Natural killer cell (primary cell): Measurements from ENCODE around the gene DYNC1LI1. TPM values are rescaled to one million over a fixed set of nuclear protein-coding genes. Genes with fewer than 3 reads are reported as not detected.

Source experiments
- ATAC-seq, 3 donors: fragments of 150-1000 bp in 2 of 3; fragments of 200-7000 bp in 1 of 3; cut with Tn5 transposase; 1 replicate in 1 of 3; 2 replicates in 2 of 3; pipeline ENCODE4 v1.10.0; 2021; ENCODE audit warnings: mild to moderate bottlenecking in 2 of 3, moderate library complexity in 2 of 3
- DNase-seq, 2 donors: peaks; one replicate each; pipeline versions ENCODE4 v3.0.0 to v3.0.0-alpha.2; 2013 to 2021; ENCODE audit warnings: mixed read lengths in 1 of 2
- H3K27ac ChIP-seq: one replicate; pipeline ENCODE4 v1.5.1; 2013; ENCODE audit warnings: mild to moderate bottlenecking, low read length
- H3K27me3 ChIP-seq: one replicate; pipeline ENCODE4 v1.6.1; 2013; ENCODE audit warnings: low read length; ENCODE audit not compliant: control insufficient read depth, insufficient read depth
- H3K36me3 ChIP-seq: one replicate; pipeline ENCODE4 v1.6.1; 2013; ENCODE audit warnings: low read length; ENCODE audit not compliant: control insufficient read depth, insufficient read depth
- H3K4me1 ChIP-seq: one replicate; pipeline ENCODE4 v1.6.1; 2013; ENCODE audit warnings: low read length; ENCODE audit not compliant: control insufficient read depth, insufficient read depth
- H3K4me3 ChIP-seq: one replicate; pipeline ENCODE4 v1.5.1; 2013; ENCODE audit warnings: low read length
- H3K9me3 ChIP-seq: one replicate; pipeline ENCODE4 v1.6.1; 2013; ENCODE audit warnings: low read length; ENCODE audit not compliant: control insufficient read depth, insufficient read depth
- H3K27ac Mint-ChIP-seq, 2 donors: one replicate each; pipeline ENCODE4 v1.8.0; 2022; ENCODE audit warnings: mild to moderate bottlenecking in 2 of 2, mixed read lengths in 2 of 2, moderate library complexity in 1 of 2
- H3K27me3 Mint-ChIP-seq, 2 donors: one replicate each; pipeline ENCODE4 v1.8.0; 2022; ENCODE audit warnings: low read depth in 2 of 2, mixed read lengths in 2 of 2
- H3K36me3 Mint-ChIP-seq: one replicate; pipeline ENCODE4 v1.8.0; 2022; ENCODE audit warnings: mixed read lengths
- H3K4me1 Mint-ChIP-seq, 2 donors: one replicate each; pipeline ENCODE4 v1.8.0; 2022; ENCODE audit warnings: mixed read lengths in 2 of 2
- H3K4me3 Mint-ChIP-seq: one replicate; pipeline ENCODE4 v1.8.0; 2022; ENCODE audit warnings: mild to moderate bottlenecking, moderate library complexity, mixed read lengths
- H3K9me3 Mint-ChIP-seq, 2 donors: one replicate each; pipeline ENCODE4 v1.8.0; 2022; ENCODE audit warnings: mixed read lengths in 2 of 2
- WGBS: methylation state at CpG from one replicate; pipeline ENCODE4 v1.1.7; 2013; ENCODE audit warnings: missing lambda C conversion rate; ENCODE audit not compliant: insufficient coverage; 5-methylcytosine and 5-hydroxymethylcytosine counted together
- intact Hi-C: fragments of 100-400 bp; cut with micrococcal nuclease; formaldehyde crosslinking; loops from one replicate; pipeline ENCODE4 v1.14.2; 2022
- total RNA-seq, 4 donors: library from RNA; stranded (reverse); fragments of 120-200 nt in 1 of 4; gene quantifications; one replicate each; pipeline versions ENCODE4 v1.2.3 to v1.2.4, GENCODE V29; 2013 to 2022
- TF ChIP-seq, protein P1 (sequence below): fragments of 200-600 bp; IDR thresholded peaks from one replicate; pipeline ENCODE4 v1.8.0; 2022; ENCODE audit warnings: antibody characterized with exemption

DYNC1LI1 gene
- total RNA-seq, 3 donors from 2014 or later (not counting 1 experiment from before 2014, with no cell fraction given), result 35.9 to 49.2 (median 39.9) TPM

DNA sequence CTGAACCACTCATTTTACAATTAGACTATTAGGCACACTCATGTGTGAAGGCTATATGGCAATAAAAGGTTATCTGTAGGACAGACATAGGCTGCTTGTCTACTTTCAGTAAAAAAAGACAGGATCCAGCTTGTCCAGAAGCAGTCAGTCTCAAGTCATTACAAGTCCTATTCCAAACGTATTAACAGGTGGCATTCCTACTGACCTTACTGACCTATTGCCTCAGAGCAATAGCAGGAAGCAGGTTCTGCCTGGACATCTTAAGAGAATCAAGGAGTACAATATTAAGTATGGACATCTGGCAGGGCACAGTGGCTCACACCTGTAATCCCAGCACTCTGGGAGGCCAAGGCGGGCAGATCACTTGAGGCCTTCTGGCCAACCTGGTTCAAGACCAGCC lies 75.0 kb downstream of the DYNC1LI1 start:
- H3K9me3 ChIP-seq, result no peaks in the 10 kb centered on the region
- DNase-seq (no peak), ATAC-seq (no peak)
- H3K4me1 Mint-ChIP-seq, result peaks cover 25 to 26% of the 10 kb centered on the region in 2 donors
- peaks cover 19% of the 10 kb centered on the region for H3K36me3 ChIP-seq
- no peak overlapping the region for H3K4me3 ChIP-seq
- H3K27ac Mint-ChIP-seq, result peak overlapping the region in 1 of 2 donors; percentile 43
- H3K27ac ChIP-seq, result no peak overlapping the region
- TF ChIP-seq, protein P1, sequence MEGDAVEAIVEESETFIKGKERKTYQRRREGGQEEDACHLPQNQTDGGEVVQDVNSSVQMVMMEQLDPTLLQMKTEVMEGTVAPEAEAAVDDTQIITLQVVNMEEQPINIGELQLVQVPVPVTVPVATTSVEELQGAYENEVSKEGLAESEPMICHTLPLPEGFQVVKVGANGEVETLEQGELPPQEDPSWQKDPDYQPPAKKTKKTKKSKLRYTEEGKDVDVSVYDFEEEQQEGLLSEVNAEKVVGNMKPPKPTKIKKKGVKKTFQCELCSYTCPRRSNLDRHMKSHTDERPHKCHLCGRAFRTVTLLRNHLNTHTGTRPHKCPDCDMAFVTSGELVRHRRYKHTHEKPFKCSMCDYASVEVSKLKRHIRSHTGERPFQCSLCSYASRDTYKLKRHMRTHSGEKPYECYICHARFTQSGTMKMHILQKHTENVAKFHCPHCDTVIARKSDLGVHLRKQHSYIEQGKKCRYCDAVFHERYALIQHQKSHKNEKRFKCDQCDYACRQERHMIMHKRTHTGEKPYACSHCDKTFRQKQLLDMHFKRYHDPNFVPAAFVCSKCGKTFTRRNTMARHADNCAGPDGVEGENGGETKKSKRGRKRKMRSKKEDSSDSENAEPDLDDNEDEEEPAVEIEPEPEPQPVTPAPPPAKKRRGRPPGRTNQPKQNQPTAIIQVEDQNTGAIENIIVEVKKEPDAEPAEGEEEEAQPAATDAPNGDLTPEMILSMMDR, result no peak
- H3K4me1 ChIP-seq, result peaks cover 2% of the 10 kb centered on the region
- H3K27me3 ChIP-seq, result no peaks in the 10 kb centered on the region
- no peak overlapping the region for H3K4me3 Mint-ChIP-seq
- no peaks in the 10 kb centered on the region for H3K9me3 Mint-ChIP-seq
- no peaks in the 10 kb centered on the region for H3K36me3 Mint-ChIP-seq
- intact Hi-C loops, result no loop called here
- 94% methylated on average over 2 of the region's 2 CpGs for WGBS
- H3K27me3 Mint-ChIP-seq, result no peaks in the 10 kb centered on the region

- no peak for ATAC-seq
- H3K27me3 ChIP-seq, result no peaks in the 10 kb centered on the region
- intact Hi-C loops, result no loop called here
- Mint-ChIP-seq H3K9me3 (no peaks in the 10 kb centered on the region), H3K4me3 (no peak overlapping the region), H3K27ac (peak overlapping the region in 1 of 2 donors; percentile 43), H3K27me3 (no peaks in the 10 kb centered on the region), H3K36me3 (no peaks in the 10 kb centered on the region), H3K4me1 (peaks cover 19 to 21% of the 10 kb centered on the region in 2 donors)
- H3K36me3 ChIP-seq, result peaks cover 19% of the 10 kb centered on the region
- TF ChIP-seq, protein P1, result no peak
- peaks cover 2% of the 10 kb centered on the region for H3K4me1 ChIP-seq
- no peak overlapping the region for H3K4me3 ChIP-seq
- H3K27ac ChIP-seq, result no peak overlapping the region
- no peak for DNase-seq
- no peaks in the 10 kb centered on the region for H3K9me3 ChIP-seq
Measured at GRCh38 chr3:32495085-32495484, 75.6 kb downstream of the DYNC1LI1 start.

DNA sequence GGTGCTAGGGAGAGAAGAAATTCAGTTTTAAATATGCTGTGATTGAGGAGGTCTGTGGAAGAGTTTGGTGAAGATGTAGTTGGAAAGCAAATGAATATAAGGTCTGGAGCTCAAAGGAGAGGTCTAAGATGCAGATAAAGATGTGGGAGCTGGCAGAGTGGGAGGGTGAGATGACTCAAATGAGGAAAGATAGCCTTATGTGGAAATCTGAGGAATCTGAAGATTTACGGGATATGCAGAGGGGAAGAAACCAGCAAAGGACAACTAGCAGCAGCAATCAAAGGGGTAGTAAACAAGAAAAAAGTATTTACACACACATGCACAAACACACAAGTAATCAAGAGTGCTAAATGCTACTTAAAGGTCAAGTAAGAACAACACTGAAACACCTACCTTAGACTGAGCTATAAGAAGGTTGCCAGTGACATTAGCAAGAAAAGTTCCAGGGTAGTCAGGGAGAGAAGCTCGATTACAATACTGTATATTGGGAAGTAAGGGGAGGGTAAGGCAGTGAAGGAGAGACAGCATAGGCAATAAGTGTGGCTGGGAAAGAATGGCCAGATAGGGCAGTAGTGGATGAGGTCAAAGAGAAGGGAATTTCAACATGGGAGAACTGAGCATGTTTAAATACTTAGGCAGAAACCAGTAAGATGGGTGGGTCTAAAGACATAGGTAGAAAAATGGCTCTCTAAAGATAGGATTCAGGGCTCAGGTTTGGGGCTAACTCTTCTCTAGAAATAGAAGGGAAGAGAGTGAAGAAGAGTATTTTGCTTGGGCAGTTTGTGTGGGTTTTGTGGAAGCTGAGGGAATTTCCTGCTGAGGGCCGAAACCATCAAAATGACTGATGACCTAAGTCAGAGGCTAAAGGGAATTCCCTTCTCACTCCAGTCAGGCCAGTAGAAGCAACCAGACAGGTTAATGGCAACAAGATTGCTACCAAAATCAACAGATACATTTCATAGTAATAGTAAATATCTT lies 76.9 kb downstream of the DYNC1LI1 start:
- no peak overlapping the region for H3K27ac ChIP-seq
- H3K4me3 ChIP-seq, result no peak overlapping the region

More for the DNA sequence above, 76.9 kb downstream of the DYNC1LI1 start:
- no peaks in the 10 kb centered on the region for H3K27me3 Mint-ChIP-seq
- Histone ChIP-seq H3K27me3 (no peaks in the 10 kb centered on the region), H3K9me3 (no peaks in the 10 kb centered on the region), H3K4me1 (peaks cover 2% of the 10 kb centered on the region), H3K36me3 (peaks cover 16% of the 10 kb centered on the region)
- DNase-seq (no peak), ATAC-seq (peak; percentile 38 to 58 (median 53))
- H3K9me3 Mint-ChIP-seq, result no peaks in the 10 kb centered on the region
- intact Hi-C loops, result no loop called here
- no peak overlapping the region for H3K4me3 Mint-ChIP-seq
- no peaks in the 10 kb centered on the region for H3K36me3 Mint-ChIP-seq
- H3K4me1 Mint-ChIP-seq, result peaks cover 13 to 14% of the 10 kb centered on the region in 2 donors
- no peak overlapping the region for H3K27ac Mint-ChIP-seq
- TF ChIP-seq, protein P1, result no peak
- WGBS, result 68% methylated on average over 3 of the region's 3 CpGs
